GM19193 (cell line): ENCODE measurements around the gene HID1.

Experiments
- POLR2A ChIP-seq: IDR thresholded peaks from 4 replicates; pipeline ENCODE4 v1.6.1; 2011; ENCODE audit not compliant: insufficient read depth, insufficient read length; ENCODE audit errors: extremely low read depth

Gene HID1

GRCh38 chr17:74916136-74916850 is 56.3 kb downstream of the HID1 start:
- TF ChIP-seq POLR2A, result no peak

GRCh38 chr17:74907012-74907411 is 65.5 kb downstream of the HID1 start:
- no peak for TF ChIP-seq POLR2A

- no peak for TF ChIP-seq POLR2A
These were observed 67.7 kb downstream of the HID1 start for GRCh38 chr17:74904687-74905409.

- TF ChIP-seq POLR2A, result no peak
These were observed 68.9 kb downstream of the HID1 start for GRCh38 chr17:74903671-74904070.

GRCh38 chr17:74903034-74903433 is 69.5 kb downstream of the HID1 start:
- TF ChIP-seq POLR2A, result no peak

GRCh38 chr17:74901353-74902135 is 71.0 kb downstream of the HID1 start:
- TF ChIP-seq POLR2A, result no peak
